Activated CD4-positive, alpha-beta T cell treated with anti-CD3 and anti-CD28 coated beads, Interleukin-2, Interleukin-4, amounts not matched to agents 100 ng/mL and 50 ng/mL, durations not matched to agents 16 hours and 8 hours (primary cell): ENCODE measurements around the gene ARID3C.

Experiments
- DNase-seq: peaks from one replicate; pipeline ENCODE4 v3.0.0-alpha.2; 2020; ENCODE audit warnings: low spot score

ARID3C gene

GRCh38 chr9:34576597-34577399, 52.1 kb downstream of the ARID3C start:
- no peak for DNase-seq

- DNase-seq, result no peak
Measured at GRCh38 chr9:34575862-34576596, 52.8 kb downstream of the ARID3C start.

GRCh38 chr9:34575241-34575640, 53.6 kb downstream of the ARID3C start:
- no peak for DNase-seq

DNA sequence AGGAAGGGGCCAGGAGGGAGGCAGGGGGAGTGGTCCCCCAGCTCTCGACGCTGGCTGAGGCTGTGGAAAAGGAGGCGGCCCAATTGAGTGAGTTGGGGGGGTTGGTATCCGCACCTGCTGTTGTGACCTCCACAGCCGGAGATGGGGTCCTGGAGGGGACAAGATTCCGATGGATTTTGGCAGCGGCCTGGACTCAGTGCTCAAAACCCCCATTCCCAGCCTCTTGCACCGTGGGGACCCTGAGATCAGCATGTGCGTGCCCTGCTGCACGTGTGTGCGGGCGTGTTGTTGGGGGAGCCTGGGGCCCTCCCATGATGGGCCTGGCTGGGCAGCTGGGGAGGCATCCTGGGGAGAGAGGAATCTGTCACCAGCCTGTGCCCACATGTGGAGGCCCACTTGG, 54.3 kb downstream of the ARID3C start:
- DNase-seq, result no peak

DNA sequence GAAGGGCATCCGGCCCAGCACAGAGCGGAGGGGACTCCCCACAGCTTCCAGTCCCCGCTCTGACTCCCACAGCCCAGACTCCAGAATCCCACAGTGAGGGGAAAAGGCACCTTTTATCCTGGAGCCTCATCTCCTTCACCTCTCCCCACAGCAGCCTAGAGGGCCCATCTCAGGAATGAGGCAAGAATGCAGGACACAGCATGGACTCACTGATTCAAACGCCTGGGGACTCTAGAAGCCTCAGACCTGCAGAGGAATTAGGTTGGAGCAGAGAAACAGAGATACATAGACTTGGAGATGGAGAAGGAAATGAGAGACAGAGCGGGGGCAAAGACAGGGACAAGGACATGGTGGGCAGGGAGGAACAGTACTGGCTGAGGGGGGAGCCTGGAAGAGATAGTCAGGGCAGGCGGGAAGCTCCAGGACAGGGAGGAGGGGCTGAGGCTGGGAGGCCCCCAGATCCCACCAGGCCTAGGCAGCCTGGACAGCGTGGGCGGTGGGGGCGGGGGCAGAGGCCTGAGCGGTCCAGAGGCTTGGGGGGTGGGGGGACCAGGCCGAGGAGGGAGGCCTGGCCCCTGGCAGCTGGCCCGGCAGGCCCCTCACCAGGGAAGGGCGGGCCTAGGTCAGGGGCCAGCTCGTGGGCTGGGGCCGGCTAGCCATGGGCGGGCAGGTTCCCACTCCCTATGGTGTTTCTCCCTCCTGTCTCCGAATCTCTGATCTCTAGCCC, 55.1 kb downstream of the ARID3C start:
- DNase-seq, result no peak

DNA sequence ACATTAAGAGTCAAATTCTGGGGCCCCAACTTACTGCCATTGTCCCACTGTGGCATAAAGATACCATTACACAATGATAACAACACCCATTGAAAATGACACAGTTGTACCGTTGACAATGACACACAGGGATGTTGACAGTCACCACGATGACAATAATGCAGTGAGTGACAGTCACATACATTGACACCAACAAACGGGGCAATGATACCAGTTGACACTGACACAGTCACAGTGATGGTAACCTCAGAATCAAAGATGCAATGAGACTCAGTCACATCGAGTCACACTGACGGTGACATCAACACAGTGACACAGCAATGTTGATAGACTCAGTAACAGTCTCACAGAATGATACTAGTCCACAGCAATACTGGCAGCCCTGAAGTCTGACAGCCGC, 56.2 kb downstream of the ARID3C start:
- DNase-seq, result no peak

- no peak for DNase-seq
Measured at GRCh38 chr9:34572092-34572491, 56.8 kb downstream of the ARID3C start.

GRCh38 chr9:34571481-34571810, 57.4 kb downstream of the ARID3C start:
- no peak for DNase-seq
